Ramos (cell line): Measurements from ENCODE around the gene PARP4.
"Not testable (repeated sequence)": the region's sequence is repeated elsewhere in the genome, so short reads cannot be mapped to it uniquely, and the experiment has no call there.

Experiments
- in situ Hi-C: fragments of 300-500 bp; cut with MboI; formaldehyde crosslinking; loops from one replicate; pipeline ENCODE4 v1.14.3; 2022; ENCODE audit warnings: low sequenced_read_pairs; ENCODE audit not compliant: unreplicated experiment

The PARP4 gene

GRCh38 chr13:24458736-24459135 is 53.8 kb downstream of the PARP4 start:
- in situ Hi-C loops = no loop called here

GRCh38 chr13:24456396-24456795 is 56.2 kb downstream of the PARP4 start:
- in situ Hi-C loops = no loop called here

DNA sequence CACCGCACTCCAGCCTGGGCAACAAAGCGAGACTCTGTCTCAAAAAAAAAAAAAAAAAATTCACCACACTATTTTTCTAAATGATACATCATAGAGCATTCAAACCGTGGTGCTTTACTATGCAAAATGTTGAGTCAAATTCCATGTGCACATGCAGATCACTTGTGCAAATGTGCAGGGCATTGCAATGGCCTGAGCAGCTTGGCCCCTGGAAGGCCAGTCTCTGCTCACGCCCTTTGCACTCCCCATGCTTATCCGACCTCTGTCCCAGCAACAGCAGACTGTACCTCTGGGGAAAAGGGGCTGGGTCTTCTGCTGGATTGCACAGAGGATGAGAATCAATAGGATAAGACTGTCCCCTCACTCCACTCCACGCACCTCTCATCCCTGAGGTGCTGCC is 58.5 kb downstream of the PARP4 start:
- in situ Hi-C loops = no loop called here

- in situ Hi-C loops = no loop called here
Observed at GRCh38 chr13:24452044-24452443, 60.5 kb downstream of the PARP4 start.

DNA sequence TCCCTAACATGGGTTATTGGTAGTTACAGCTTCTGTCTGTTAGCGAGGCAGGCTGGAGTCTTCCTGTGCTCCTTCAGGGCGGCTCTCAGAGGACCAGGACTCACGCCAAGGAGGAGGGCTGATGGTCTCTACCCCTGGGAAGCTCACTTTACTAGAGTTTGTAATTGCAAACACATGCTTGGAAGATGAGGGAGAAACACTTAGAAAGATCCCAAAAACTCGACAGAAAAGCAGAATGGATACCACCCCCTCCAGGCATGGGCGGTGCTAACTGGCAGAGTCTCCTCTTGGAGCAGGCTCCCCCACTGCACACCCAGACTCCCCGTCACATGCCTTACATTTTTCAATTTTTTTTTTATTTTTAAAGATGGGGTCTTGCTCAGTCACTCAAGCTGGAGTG is 62.0 kb downstream of the PARP4 start:
- in situ Hi-C loops = no loop called here

GRCh38 chr13:24444851-24445250 is 67.7 kb downstream of the PARP4 start:
- in situ Hi-C loops = not testable (repeated sequence)

DNA sequence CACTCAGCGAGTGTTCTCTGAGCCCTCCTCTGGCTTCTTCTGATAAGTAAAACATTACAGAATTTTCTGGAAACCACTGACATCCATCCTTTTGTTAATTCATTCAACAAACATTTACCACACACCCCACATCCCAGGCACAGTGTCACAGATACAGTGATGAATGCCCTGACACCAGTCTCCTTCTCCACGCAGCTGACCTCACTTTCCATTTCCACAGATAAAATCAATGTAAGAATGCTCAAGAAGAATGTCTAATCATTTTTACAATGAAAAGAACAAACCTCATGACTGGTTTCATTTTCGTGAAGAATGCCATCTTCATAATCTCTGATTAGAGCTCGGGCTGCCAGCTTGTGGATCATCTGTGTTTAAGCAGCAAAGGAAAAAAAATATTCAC is 69.2 kb downstream of the PARP4 start:
- in situ Hi-C loops = no loop called here

DNA sequence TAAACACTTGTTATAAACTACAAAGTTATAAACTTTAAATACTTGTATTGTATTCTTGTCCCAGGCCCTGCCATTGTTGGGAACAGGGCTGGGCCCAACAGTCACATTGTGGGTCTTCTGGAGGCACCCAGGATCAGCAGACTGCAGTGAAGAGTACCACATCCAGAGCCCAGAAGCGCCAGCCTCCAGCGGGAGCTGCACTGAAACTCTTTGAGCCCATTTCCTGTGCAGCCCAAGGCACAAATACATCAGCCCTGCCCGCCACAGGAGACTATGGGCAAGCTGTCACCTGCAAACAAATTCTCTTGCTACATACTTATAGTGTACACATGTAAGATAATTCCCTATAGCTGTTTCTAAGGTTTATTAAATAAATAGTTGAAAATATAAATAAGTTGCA is 86.5 kb downstream of the PARP4 start:
- in situ Hi-C loops = not testable (repeated sequence)

DNA sequence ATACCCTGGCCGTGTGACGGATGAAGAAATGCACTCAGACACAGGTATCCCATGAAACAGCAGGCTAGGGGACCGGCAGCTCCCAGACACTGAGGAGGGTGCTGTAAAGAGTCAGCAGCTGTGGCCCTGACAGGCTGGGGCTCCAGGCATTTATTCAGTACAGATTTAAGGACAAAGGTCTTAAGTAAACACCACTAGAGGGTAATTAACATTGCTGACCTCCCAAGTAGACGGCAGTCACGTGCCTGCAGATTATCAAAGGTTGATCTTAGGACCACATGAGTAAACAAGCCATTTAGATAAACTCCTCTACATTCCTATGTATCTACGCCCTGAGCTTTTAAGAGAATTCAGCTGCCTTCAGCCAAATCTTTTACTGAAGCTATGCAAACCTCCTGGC is 92.9 kb downstream of the PARP4 start:
- in situ Hi-C loops = not testable (repeated sequence)

DNA sequence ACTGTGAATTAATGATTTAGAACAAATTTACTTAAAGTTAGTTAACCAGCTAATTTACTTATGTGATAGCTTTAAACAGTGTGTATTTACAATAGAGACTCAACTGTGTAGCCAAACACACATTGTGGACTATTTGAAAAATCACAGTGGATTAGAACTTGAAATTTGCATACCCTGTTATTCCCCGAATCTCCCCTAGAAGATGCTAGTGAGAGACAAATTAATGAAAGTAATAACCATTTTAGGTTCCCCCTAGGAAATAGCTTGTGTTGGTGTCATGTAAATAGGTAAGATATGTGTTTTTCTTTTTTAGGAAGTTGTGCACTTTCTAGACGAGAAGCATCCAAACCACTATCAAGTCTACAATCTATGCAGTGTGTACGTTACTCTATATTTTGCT is 104.7 kb downstream of the PARP4 start:
- in situ Hi-C loops = no loop called here

- in situ Hi-C loops = no loop called here
Observed at GRCh38 chr13:24406524-24406923, 106.1 kb downstream of the PARP4 start.

DNA sequence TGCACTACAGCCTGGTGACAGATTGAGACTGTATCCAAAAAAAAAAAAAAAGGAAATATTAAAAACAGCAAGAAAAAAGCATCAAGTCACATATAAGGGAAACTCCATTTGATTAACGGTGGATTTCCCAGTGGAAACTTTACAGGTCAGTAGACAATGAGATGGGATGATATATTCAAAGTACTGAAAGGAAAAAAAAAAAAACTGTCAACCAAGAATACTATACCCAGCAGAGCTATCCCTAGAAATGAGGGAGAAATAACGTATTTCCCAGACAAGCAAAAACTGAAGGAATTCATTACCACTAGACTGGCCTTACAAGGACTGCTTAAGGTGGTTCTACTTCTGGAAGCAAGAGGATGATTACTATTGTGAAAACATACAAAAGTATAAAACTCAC is 115.8 kb downstream of the PARP4 start:
- in situ Hi-C loops = no loop called here

GRCh38 chr13:24392972-24393371 is 119.6 kb downstream of the PARP4 start:
- in situ Hi-C loops = no loop called here

- in situ Hi-C loops = not testable (repeated sequence)
Observed at GRCh38 chr13:24391771-24392683, 120.6 kb downstream of the PARP4 start.

- in situ Hi-C loops = not testable (repeated sequence)
Observed at GRCh38 chr13:24390795-24391194, 121.8 kb downstream of the PARP4 start.

- in situ Hi-C loops = no loop called here
Observed at GRCh38 chr13:24389506-24389905, 123.1 kb downstream of the PARP4 start.

GRCh38 chr13:24388743-24389142 is 123.8 kb downstream of the PARP4 start:
- in situ Hi-C loops = not testable (repeated sequence)

GRCh38 chr13:24386816-24387708 is 125.5 kb downstream of the PARP4 start:
- in situ Hi-C loops = no loop called here

DNA sequence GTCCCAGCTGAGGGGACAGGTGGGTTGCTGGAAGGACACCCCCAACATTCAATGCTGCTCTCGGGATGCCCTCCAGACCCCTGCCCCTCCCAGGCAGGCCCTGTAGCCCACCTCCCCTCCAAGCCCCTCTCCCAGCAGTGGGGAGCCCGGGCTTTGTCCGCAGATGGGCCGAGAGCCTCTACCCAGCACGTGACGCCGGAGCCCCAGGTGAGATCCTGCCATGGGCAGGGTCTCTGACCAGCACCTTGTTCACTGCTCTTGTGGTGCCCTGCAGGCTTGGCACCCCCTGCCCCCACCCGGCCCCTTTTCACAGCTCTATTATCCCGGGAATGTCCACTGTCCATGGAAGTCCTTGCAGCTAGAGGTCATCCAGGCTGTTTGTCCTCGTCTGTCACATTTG is 126.7 kb downstream of the PARP4 start:
- in situ Hi-C loops = no loop called here

- in situ Hi-C loops = not testable (repeated sequence)
Observed at GRCh38 chr13:24384946-24385345, 127.6 kb downstream of the PARP4 start.

DNA sequence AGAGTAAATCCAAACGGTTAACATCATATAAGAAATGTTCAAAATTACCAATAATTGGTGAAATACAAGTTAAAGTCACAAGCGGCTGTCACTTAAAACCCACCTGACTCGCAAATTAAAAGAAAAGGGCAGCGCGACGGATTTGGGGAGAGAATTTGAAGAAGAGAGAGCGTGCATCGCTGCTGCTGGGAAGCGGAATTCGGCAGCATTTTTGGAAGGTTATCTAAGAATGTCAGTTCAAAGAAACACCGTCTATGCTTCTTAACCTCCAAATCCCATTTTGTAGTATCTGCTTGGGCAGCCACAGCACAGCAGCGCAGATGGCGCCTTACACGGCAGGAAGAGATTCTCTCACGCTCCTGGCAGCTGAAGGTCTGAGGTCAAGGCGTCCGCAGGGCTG is 128.5 kb downstream of the PARP4 start:
- in situ Hi-C loops = not testable (repeated sequence)
